ENCODE results near the gene CFAP161.

- TF ChIP-seq EZH2 (IDR thresholded peaks at IDR 0.05; ENCODE audit: borderline replicate concordance, low read length): no peak
- TF ChIP-seq CTCF (IDR thresholded peaks at IDR 0.05; ENCODE audit: low read length): no peak
Measured at GRCh38 chr15:81095690-81096365, 38.2 kb upstream of the CFAP161 start.

All from OCI-LY1 (cell line).